Right lobe of liver (tissue), 4 donors: ENCODE results near the gene ATP4A.

ENCODE experiments used
- CTCF ChIP-seq, 4 donors: fragments of 200-600 bp in 3 of 4; fragments of 450-650 bp in 1 of 4; IDR thresholded peaks; one replicate each; pipeline versions ENCODE4 v1.5.1 to v1.8.0; 2016 to 2022; ENCODE audit warnings: antibody characterized with exemption in 4 of 4, mild to moderate bottlenecking in 2 of 4
- POLR2A ChIP-seq: fragments of 450-650 bp; IDR thresholded peaks from one replicate; pipeline ENCODE4 v1.6.1; 2017; ENCODE audit warnings: antibody characterized with exemption, mild to moderate bottlenecking
- donor health status: DM: no; HTN: no; CAD: no.
- donor health status: DM: no; HTN: no; CAD: no.
- donor health status: DM: no; HTN: yes; CAD: no.

- TF ChIP-seq CTCF (IDR thresholded peaks at IDR 0.05) (peak; percentile 54 to 58 (median 55)), POLR2A (no peak)
Observed at GRCh38 chr19:35592226-35592625, 28.8 kb upstream of the ATP4A start.
